Endothelial cell (in vitro differentiated cells): ENCODE data around the gene ART3. TPM values are rescaled to one million over a fixed set of nuclear protein-coding genes. Genes with fewer than 3 reads are reported as not detected.
A peak's percentile ranks its signal among the peaks of the same experiment; 100 is the strongest.

Experiments used
- DNase-seq: peaks from one replicate; pipeline ENCODE4 v3.0.0; 2021; ENCODE audit warnings: low spot score
- H3K27ac Mint-ChIP-seq: one replicate; pipeline ENCODE4 v1.8.0; 2021; ENCODE audit warnings: mixed read lengths, inconsistent platforms; ENCODE audit not compliant: unreplicated experiment
- H3K27me3 Mint-ChIP-seq: one replicate; pipeline ENCODE4 v1.8.0; 2021; ENCODE audit warnings: mild to moderate bottlenecking, moderate library complexity, mixed read lengths, inconsistent platforms; ENCODE audit not compliant: unreplicated experiment
- H3K36me3 Mint-ChIP-seq: one replicate; pipeline ENCODE4 v1.8.0; 2021; ENCODE audit warnings: mild to moderate bottlenecking, low read depth, mixed read lengths, inconsistent platforms; ENCODE audit not compliant: unreplicated experiment
- H3K4me1 Mint-ChIP-seq: one replicate; pipeline ENCODE4 v1.8.0; 2021; ENCODE audit warnings: mild to moderate bottlenecking, mixed read lengths, inconsistent platforms; ENCODE audit not compliant: unreplicated experiment
- H3K4me3 Mint-ChIP-seq: one replicate; pipeline ENCODE4 v1.8.0; 2021; ENCODE audit warnings: mild to moderate bottlenecking, mixed read lengths, inconsistent platforms; ENCODE audit not compliant: unreplicated experiment
- H3K9me3 Mint-ChIP-seq: one replicate; pipeline ENCODE4 v1.8.0; 2021; ENCODE audit warnings: mixed read lengths, inconsistent platforms; ENCODE audit not compliant: unreplicated experiment
- total RNA-seq: library from RNA; stranded (reverse); fragmentation: NEBNext Ultra II Directional; extraction: Animal tissue kit (Norgen Biotek cat#: 25700); gene quantifications from one replicate; pipeline ENCODE4 v1.2.1, GENCODE V29; 2021; ENCODE audit not compliant: unreplicated experiment
- TF ChIP-seq, protein P1 (sequence below): fragments of 200-600 bp; sonication (generic); IDR thresholded peaks from one replicate; pipeline ENCODE4 v1.5.0; 2021; ENCODE audit warnings: antibody characterized with exemption; ENCODE audit not compliant: unreplicated experiment

ART3 gene
- total RNA-seq, 1 donor from 2014 or later, result not detected

- TF ChIP-seq, protein P1, sequence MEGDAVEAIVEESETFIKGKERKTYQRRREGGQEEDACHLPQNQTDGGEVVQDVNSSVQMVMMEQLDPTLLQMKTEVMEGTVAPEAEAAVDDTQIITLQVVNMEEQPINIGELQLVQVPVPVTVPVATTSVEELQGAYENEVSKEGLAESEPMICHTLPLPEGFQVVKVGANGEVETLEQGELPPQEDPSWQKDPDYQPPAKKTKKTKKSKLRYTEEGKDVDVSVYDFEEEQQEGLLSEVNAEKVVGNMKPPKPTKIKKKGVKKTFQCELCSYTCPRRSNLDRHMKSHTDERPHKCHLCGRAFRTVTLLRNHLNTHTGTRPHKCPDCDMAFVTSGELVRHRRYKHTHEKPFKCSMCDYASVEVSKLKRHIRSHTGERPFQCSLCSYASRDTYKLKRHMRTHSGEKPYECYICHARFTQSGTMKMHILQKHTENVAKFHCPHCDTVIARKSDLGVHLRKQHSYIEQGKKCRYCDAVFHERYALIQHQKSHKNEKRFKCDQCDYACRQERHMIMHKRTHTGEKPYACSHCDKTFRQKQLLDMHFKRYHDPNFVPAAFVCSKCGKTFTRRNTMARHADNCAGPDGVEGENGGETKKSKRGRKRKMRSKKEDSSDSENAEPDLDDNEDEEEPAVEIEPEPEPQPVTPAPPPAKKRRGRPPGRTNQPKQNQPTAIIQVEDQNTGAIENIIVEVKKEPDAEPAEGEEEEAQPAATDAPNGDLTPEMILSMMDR, result no peak
- Mint-ChIP-seq H3K9me3 (no peaks in the 10 kb centered on the region), H3K36me3 (peaks cover 19% of the 10 kb centered on the region), H3K27me3 (peaks cover 2% of the 10 kb centered on the region), H3K27ac (peak overlapping the region; percentile 71), H3K4me3 (peak overlapping the region; percentile 70), H3K4me1 (peaks cover 8% of the 10 kb centered on the region)
- DNase-seq, result no peak
Measured at GRCh38 chr4:76156635-76157034, 82.1 kb downstream of the ART3 start.

DNA sequence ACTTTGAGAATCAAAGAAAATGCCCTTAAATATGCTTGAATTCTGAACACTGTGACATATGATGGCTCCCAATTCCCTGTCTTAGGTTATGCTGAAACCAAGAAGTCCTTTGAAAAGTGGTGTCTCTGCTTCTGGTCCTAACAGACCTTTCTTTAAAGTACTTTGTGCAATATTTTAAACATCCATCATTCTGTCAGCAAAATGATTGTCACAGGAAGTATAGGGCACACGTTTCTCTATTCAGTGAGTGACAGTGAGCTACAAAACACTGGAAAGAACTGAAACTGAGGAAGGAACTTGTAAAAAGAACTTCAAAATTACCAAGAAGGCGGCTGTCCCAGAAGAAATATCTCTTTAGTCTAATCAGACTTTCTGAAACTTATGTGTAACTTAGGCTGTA is 85.8 kb downstream of the ART3 start:
- H3K36me3 Mint-ChIP-seq, result peaks cover 39% of the 10 kb centered on the region
- peaks cover 2% of the 10 kb centered on the region for H3K27me3 Mint-ChIP-seq
- no peak overlapping the region for H3K27ac Mint-ChIP-seq
- no peak overlapping the region for H3K4me3 Mint-ChIP-seq
- no peak for DNase-seq
- TF ChIP-seq, protein P1, result no peak
- no peaks in the 10 kb centered on the region for H3K9me3 Mint-ChIP-seq
- H3K4me1 Mint-ChIP-seq, result peaks cover 8% of the 10 kb centered on the region

Other genes with a start within 250 kb of the ART3 start
- gene PPEF2, start 172.3 kb upstream of the ART3 start, total RNA-seq, result not detected
- 4.0 TPM for gene NAAA, start 133.7 kb upstream of the ART3 start, total RNA-seq
- 40.6 TPM for gene SDAD1, start 83.8 kb upstream of the ART3 start, total RNA-seq
- gene CXCL9, start 67.2 kb upstream of the ART3 start, total RNA-seq, result not detected
- not detected for gene CXCL10, start 51.2 kb upstream of the ART3 start, total RNA-seq
- gene CXCL11, start 38.6 kb upstream of the ART3 start, total RNA-seq, result not detected
- gene NUP54, start 73.7 kb downstream of the ART3 start, total RNA-seq, result 44.2 TPM
- 181 TPM for gene SCARB2, start 139.1 kb downstream of the ART3 start, total RNA-seq
- 1.1 TPM for gene FAM47E, start 177.0 kb downstream of the ART3 start, total RNA-seq
- 1.8 TPM for gene STBD1, start 232.0 kb downstream of the ART3 start, total RNA-seq